IMR-90 (cell line): Measurements from ENCODE around the gene MCM3AP. TPM values are rescaled to one million over a fixed set of nuclear protein-coding genes. Genes with fewer than 3 reads are reported as not detected.

Experiments
- ATAC-seq: fragments of 200-7000 bp; cut with Tn5 transposase; 2 replicates; pipeline ENCODE4 v1.9.1; 2020; ENCODE audit warnings: low read depth, mild to moderate bottlenecking, moderate library complexity
- BruUV-seq: library from RNA; stranded (reverse); fragments of 400-500 nt; replicated peaks from 2 replicates; lab custom pipeline; 2021; lab: Mats Ljungman, UMichigan
- CTCF ChIA-PET: fragments of 300-600 bp; formaldehyde crosslinking; extraction: SDS; loops from one replicate; lab custom pipeline; 2021; ENCODE audit warnings: antibody characterized with exemption; lab: Yijun Ruan, JAX
- POLR2A ChIA-PET: fragments of 300-600 bp; sonication (Branson Sonifier 250); formaldehyde crosslinking; loops from one replicate; lab custom pipeline; 2022; ENCODE audit warnings: antibody characterized with exemption; ENCODE audit not compliant: unreplicated experiment; lab: Charles Lee
- DNase-seq: peaks from one replicate; pipeline ENCODE4 v3.0.0; 2013
- H2AFZ ChIP-seq: replicated peaks from 2 replicates; pipeline ENCODE3; 2013; ENCODE audit warnings: low read length, mild to moderate bottlenecking; ENCODE audit not compliant: poor library complexity
- H2AK5ac ChIP-seq: 2 replicates; pipeline ENCODE4 v1.6.1; 2013; ENCODE audit warnings: low read depth, low read length, inconsistent platforms
- H2AK9ac ChIP-seq: replicated peaks from 2 replicates; pipeline ENCODE3; 2013; ENCODE audit warnings: mild to moderate bottlenecking, low read depth, low read length, moderate library complexity; ENCODE audit not compliant: poor library complexity
- H2BK120ac ChIP-seq: 2 replicates; pipeline ENCODE4 v1.6.1; 2013; ENCODE audit warnings: low read depth, low read length, inconsistent platforms
- H2BK15ac ChIP-seq: 3 replicates; pipeline ENCODE4 v1.6.1; 2013; ENCODE audit warnings: low read depth, low read length, inconsistent platforms
- H2BK20ac ChIP-seq: 2 replicates; pipeline ENCODE4 v1.6.1; 2013; ENCODE audit warnings: low read depth, mild to moderate bottlenecking, inconsistent platforms, low read length, moderate library complexity
- H2BK5ac ChIP-seq: 2 replicates; pipeline ENCODE4 v1.6.1; 2013; ENCODE audit warnings: mild to moderate bottlenecking, low read depth, low read length, inconsistent platforms; ENCODE audit not compliant: poor library complexity, severe bottlenecking
- H3K14ac ChIP-seq: replicated peaks from 2 replicates; pipeline ENCODE4 v1.6.1; 2013; ENCODE audit warnings: low read depth, low read length, inconsistent platforms
- H3K18ac ChIP-seq: 2 replicates; pipeline ENCODE4 v1.6.1; 2013; ENCODE audit warnings: low read depth, low read length, control low read depth
- H3K23ac ChIP-seq: 2 replicates; pipeline ENCODE4 v1.6.1; 2013; ENCODE audit warnings: low read depth, low read length, inconsistent platforms
- H3K27ac ChIP-seq: 2 replicates; pipeline ENCODE4 v1.5.1; 2013; ENCODE audit warnings: mild to moderate bottlenecking, control low read depth, low read length; ENCODE audit not compliant: insufficient read depth
- H3K27me3 ChIP-seq: 2 replicates; pipeline ENCODE4 v1.6.1; 2013; ENCODE audit warnings: low read length; ENCODE audit not compliant: control insufficient read depth, insufficient read depth
- H3K36me3 ChIP-seq: 2 replicates; pipeline ENCODE4 v1.6.1; 2013; ENCODE audit warnings: low read length, mixed read lengths; ENCODE audit not compliant: control insufficient read depth, insufficient read depth
- H3K4ac ChIP-seq: 2 replicates; pipeline ENCODE4 v1.6.1; 2013; ENCODE audit warnings: low read depth, low read length, inconsistent platforms
- H3K4me1 ChIP-seq: 2 replicates; pipeline ENCODE4 v1.6.1; 2013; ENCODE audit warnings: low read length, mixed read lengths; ENCODE audit not compliant: control insufficient read depth, insufficient read depth
- H3K4me2 ChIP-seq: 2 replicates; pipeline ENCODE4 v1.6.1; 2013; ENCODE audit warnings: low read depth, mild to moderate bottlenecking, control low read depth, low read length, moderate library complexity
- H3K4me3 ChIP-seq: 2 replicates; pipeline ENCODE4 v1.5.1; 2013; ENCODE audit warnings: low read depth, mild to moderate bottlenecking, control low read depth, low read length, moderate library complexity; ENCODE audit not compliant: insufficient read depth
- H3K56ac ChIP-seq: 2 replicates; pipeline ENCODE4 v1.6.1; 2013; ENCODE audit warnings: low read length, inconsistent platforms; ENCODE audit not compliant: insufficient read depth; ENCODE audit errors: extremely low read depth
- H3K79me1 ChIP-seq, 2 experiments: 2 replicates each; pipeline ENCODE4 v1.6.1; 2013; ENCODE audit warnings: low read length in 2 of 2, inconsistent platforms in 1 of 2, low read depth in 1 of 2
- H3K9ac ChIP-seq: 2 replicates; pipeline ENCODE4 v1.6.1; 2013; ENCODE audit warnings: low read depth, low read length, control low read depth
- H3K9me1 ChIP-seq: 2 replicates; pipeline ENCODE4 v1.6.1; 2013; ENCODE audit warnings: low read length, inconsistent platforms; ENCODE audit not compliant: insufficient read depth
- H3K9me3 ChIP-seq: 2 replicates; pipeline ENCODE4 v1.6.1; 2013; ENCODE audit warnings: low read length; ENCODE audit not compliant: control insufficient read depth, insufficient read depth
- H4K20me1 ChIP-seq: 2 replicates; pipeline ENCODE4 v1.6.1; 2013; ENCODE audit warnings: low read length, inconsistent platforms; ENCODE audit not compliant: insufficient read depth
- H4K5ac ChIP-seq: 2 replicates; pipeline ENCODE4 v1.6.1; 2013; ENCODE audit warnings: mild to moderate bottlenecking, low read depth, low read length, control low read depth
- H4K8ac ChIP-seq, 2 experiments: 2 replicates each; pipeline ENCODE4 v1.6.1; 2013; ENCODE audit warnings: low read depth in 2 of 2, low read length in 2 of 2, control low read depth in 1 of 2, inconsistent platforms in 1 of 2
- H4K91ac ChIP-seq: 2 replicates; pipeline ENCODE4 v1.6.1; 2013; ENCODE audit warnings: low read depth, low read length, inconsistent platforms; ENCODE audit not compliant: insufficient read depth
- CEBPB ChIP-seq: IDR thresholded peaks from 2 replicates; pipeline ENCODE4 v1.6.1; 2012; ENCODE audit warnings: low read depth, low read length, improper control_type of control experiment
- FOS ChIP-seq: fragments of 150-350 bp; IDR thresholded peaks from 2 replicates; pipeline ENCODE4 v1.6.1; 2016; ENCODE audit warnings: low read depth, low read length
- RCOR1 ChIP-seq: IDR thresholded peaks from 2 replicates; pipeline ENCODE4 v1.6.1; 2012; ENCODE audit warnings: mild to moderate bottlenecking, low read length, improper control_type of control experiment; ENCODE audit not compliant: insufficient replicate concordance
- WGBS, 2 experiments: methylation state at CpG; one replicate each; pipeline versions ENCODE4 v1.1.5 to v1.1.7; 2013; ENCODE audit warnings: missing lambda C conversion rate in 2 of 2; ENCODE audit not compliant: insufficient read length in 1 of 2; ENCODE audit errors: extremely low coverage in 2 of 2; 5-methylcytosine and 5-hydroxymethylcytosine counted together
- dilution Hi-C: fragments of 300-500 bp; cut with HindIII; formaldehyde crosslinking; loops from one replicate; pipeline ENCODE4 v1.14.3; 2018; ENCODE audit warnings: low sequenced_read_pairs; ENCODE audit not compliant: unreplicated experiment
- in situ Hi-C: fragments of 300-500 bp; cut with MboI; formaldehyde crosslinking; loops from 3 replicates; pipeline ENCODE4 v1.14.3; 2019; ENCODE audit warnings: low sequenced_read_pairs, inconsistent platforms, mixed read lengths
- intact Hi-C: fragments of 100-400 bp; cut with micrococcal nuclease; formaldehyde crosslinking; loops from 2 replicates; pipeline ENCODE4 v1.10.0; 2022
- polyA plus RNA-seq, 3 experiments: library from polyadenylated mRNA; depleted of rRNA; stranded (reverse); fragments of >200 nt; gene quantifications; 2 replicates each; pipeline ENCODE4 v1.2.3, GENCODE V29; 2012; ENCODE audit warnings: low replicate concordance in 1 of 3
- total RNA-seq: library from RNA; depleted of rRNA; stranded (reverse); fragments of >200 nt; gene quantifications from 2 replicates; pipeline ENCODE4 v1.2.3, GENCODE V29; 2012
- TF ChIP-seq, protein P1 (sequence below): fragments of 150-350 bp; IDR thresholded peaks from 2 replicates; pipeline ENCODE4 v1.6.1; 2017; ENCODE audit warnings: mild to moderate bottlenecking, antibody characterized with exemption, low read length, low read depth
- TF ChIP-seq, protein P2 (sequence below): fragments of 150-350 bp; IDR thresholded peaks from 2 replicates; pipeline ENCODE4 v1.6.1; 2016; ENCODE audit warnings: low read depth, mild to moderate bottlenecking, low read length, moderate library complexity, borderline replicate concordance

MCM3AP gene
- total and polyA plus RNA-seq, 2 of the 4 experiments (the other 2 are of a cell fraction): 46.5 to 63.1 TPM

DNA sequence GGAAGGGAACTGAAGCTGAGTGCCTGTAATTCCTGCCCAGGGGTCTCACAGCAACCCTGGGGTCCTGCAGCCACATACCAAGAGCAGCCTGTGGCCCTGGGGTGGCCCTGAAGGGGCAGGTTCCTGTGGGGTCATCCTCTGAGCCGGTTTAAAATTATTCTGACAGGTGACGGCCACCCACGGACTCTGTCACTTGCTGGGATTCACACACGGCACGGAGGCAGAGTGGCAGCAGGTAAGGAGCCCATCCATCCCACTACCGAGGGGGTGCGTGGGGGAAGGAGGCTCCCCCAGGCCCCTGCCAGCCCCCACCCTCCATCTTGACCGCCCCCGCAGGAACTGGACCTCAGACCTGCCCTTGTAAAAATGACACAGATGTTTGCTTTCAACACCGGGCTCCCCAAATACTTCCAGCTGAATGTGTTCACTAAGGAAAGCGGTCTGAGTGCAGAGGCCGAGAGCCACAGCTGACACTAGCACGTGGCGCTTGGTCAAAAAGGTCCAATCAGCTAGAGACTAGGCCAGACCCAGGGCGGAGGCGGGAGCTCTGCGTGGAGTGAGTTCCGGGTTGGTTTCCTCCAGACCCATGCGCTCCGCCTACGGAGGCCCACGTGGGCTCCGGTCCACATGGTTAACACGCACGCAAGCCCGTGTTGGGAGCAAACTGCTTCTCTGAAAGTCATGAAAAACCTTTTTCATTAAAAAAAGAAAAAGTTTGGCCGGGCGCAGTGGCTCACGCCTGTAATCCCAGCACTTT lies 10.8 kb upstream of the MCM3AP start:
- no peak for ATAC-seq
- H3K4me1 ChIP-seq: peaks cover 11% of the 10 kb centered on the region
- no peaks in the 10 kb centered on the region for H3K9me3 ChIP-seq
- no peak overlapping the region for H3K4ac ChIP-seq
- 71% methylated on average over 12 of the region's 29 CpGs; no CpG with 5 or more reads in 1 of the 2 experiments for WGBS, 2 experiments
- H2AFZ ChIP-seq: peak overlapping the region; percentile 27
- no peak overlapping the region for H4K5ac ChIP-seq
- no peak overlapping the region for H3K27ac ChIP-seq
- no peak overlapping the region for H3K4me3 ChIP-seq
- H3K9me1 ChIP-seq: no peaks in the 10 kb centered on the region; the same call in 1 of the 2 replicates
- H2BK15ac ChIP-seq: no peak overlapping the region
- dilution Hi-C loops: no loop called here
- in situ Hi-C loops: no loop called here
- H3K14ac ChIP-seq: 0 out of 2 replicates have a peak overlapping the region, but pooled peaks have one; percentile 15
- no peak overlapping the region for H3K56ac ChIP-seq
- 0 out of 2 replicates have a peak overlapping the region, but pooled peaks have one; percentile 24 for H4K91ac ChIP-seq
- POLR2A ChIA-PET: interaction anchor here (0.5 kb wide), 1 partner anchor 9 kb away, joined by 7 read pairs; no protein-coding TSS in a partner anchor
- H2BK20ac ChIP-seq: no peak overlapping the region
- H3K79me1 ChIP-seq: peaks cover 4 to 7% of the 10 kb centered on the region in 2 experiments; a peak in 2 of 4 replicates
- peaks cover 13% of the 10 kb centered on the region for H3K36me3 ChIP-seq
- H3K9ac ChIP-seq: no peak overlapping the region
- no peak overlapping the region for H3K18ac ChIP-seq
- no peak overlapping the region for H3K23ac ChIP-seq
- no peaks in the 10 kb centered on the region for H3K27me3 ChIP-seq
- no TSS peak for BruUV-seq
- intact Hi-C loops: no loop called here
- H2BK120ac ChIP-seq: no peak overlapping the region
- no peak for TF ChIP-seq FOS
- no peak for TF ChIP-seq RCOR1
- TF ChIP-seq, protein P1, sequence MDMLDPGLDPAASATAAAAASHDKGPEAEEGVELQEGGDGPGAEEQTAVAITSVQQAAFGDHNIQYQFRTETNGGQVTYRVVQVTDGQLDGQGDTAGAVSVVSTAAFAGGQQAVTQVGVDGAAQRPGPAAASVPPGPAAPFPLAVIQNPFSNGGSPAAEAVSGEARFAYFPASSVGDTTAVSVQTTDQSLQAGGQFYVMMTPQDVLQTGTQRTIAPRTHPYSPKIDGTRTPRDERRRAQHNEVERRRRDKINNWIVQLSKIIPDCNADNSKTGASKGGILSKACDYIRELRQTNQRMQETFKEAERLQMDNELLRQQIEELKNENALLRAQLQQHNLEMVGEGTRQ: 0 out of 2 replicates have a peak, but pooled peaks have one; percentile 18
- no peak for TF ChIP-seq CEBPB
- TF ChIP-seq, protein P2, sequence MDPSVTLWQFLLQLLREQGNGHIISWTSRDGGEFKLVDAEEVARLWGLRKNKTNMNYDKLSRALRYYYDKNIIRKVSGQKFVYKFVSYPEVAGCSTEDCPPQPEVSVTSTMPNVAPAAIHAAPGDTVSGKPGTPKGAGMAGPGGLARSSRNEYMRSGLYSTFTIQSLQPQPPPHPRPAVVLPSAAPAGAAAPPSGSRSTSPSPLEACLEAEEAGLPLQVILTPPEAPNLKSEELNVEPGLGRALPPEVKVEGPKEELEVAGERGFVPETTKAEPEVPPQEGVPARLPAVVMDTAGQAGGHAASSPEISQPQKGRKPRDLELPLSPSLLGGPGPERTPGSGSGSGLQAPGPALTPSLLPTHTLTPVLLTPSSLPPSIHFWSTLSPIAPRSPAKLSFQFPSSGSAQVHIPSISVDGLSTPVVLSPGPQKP: no peak
- H2AK5ac ChIP-seq: 0 out of 2 replicates have a peak overlapping the region, but pooled peaks have one; percentile 9
- H4K8ac ChIP-seq: peak overlapping the region in 1 of 2 experiments; percentile 60; a peak in 1 of 4 replicates
- peak overlapping the region; percentile 86 for H2AK9ac ChIP-seq
- H4K20me1 ChIP-seq: no peaks in the 10 kb centered on the region; the same call in 1 of the 2 replicates
- H3K4me2 ChIP-seq: no peak overlapping the region
- DNase-seq: peak; percentile 32
- no peak overlapping the region for H2BK5ac ChIP-seq
- CTCF ChIA-PET: no interaction called here
